NCI-H510A (cell line): ENCODE results near the gene XKR3.
"Not testable (repeated sequence)": the region's sequence is repeated elsewhere in the genome, so short reads cannot be mapped to it uniquely, and the experiment has no call there.

Experiments
- DNase-seq: peaks from one replicate; lab custom pipeline; 2025; lab: John Stamatoyannopoulos, UW

Gene XKR3

GRCh38 chr22:16804882-16805281 is 20.3 kb downstream of the XKR3 start:
- DNase-seq: no peak

DNA sequence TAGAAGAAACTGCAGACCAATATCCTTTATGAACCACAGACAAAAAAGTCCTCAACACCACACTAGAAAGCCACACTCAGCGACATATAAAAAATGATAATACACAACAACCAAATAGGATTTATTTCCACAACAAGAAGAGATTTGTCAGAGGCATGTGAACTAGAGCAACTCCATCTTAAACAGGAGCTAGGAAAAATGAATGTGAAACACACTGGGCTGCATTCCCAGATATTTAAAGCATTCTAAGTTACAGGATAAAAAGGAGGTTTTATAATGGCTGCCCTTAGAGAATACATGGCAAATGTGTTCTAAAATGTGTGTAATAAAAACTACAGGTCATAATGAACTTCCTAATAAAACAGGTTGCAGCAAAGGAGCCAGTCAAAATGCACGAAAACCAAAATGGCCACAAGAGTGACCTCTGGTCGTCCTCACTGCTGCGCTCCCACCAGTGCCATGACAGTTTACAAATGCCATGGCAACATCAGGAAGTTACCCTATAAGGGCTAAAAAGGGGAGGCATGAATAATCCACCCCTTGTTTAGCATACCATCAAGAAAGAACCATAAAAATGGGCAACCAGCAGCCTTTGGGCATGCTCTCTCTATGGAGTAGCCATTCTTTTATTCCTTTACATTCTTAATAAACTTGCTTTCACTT is 21.8 kb downstream of the XKR3 start:
- DNase-seq: no peak

DNA sequence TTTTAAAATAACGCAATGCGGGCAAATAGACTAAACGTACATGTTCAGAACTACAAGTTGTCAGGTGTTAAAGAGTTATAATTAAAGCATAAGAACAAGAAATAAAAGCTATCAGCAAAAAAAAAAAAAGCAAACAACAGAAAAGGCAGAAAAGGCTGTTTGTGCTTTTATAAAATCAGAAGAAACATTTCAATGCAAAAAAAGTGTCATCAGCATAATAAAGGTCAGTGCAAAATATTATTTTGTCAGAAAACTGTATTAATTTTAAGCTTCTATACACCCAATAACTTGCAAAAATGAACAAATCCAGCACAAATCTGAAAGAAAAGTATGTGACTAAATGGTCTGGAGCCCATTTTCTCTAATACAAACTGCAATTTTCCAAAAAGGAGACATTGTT is 23.6 kb downstream of the XKR3 start:
- no peak for DNase-seq

GRCh38 chr22:16801088-16801487 is 24.1 kb downstream of the XKR3 start:
- DNase-seq: no peak

DNA sequence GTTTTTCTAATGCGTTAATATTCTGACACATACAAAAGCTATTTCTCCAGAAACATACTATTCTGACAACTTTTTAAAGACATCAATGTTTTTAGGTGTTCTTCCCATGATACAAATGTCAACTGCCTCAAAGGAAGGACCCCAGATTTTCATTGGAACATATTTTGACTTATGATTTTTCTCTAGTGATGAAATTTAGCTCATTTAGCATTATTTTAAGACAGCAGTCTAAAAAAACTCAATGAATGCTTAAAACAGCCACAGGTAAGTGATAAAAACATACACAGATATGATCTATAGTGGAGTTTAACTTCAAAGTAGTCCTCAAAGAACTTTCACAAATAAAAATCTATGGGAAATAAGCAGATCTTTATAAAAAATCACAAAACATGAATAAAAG is 24.9 kb downstream of the XKR3 start:
- DNase-seq: no peak

DNA sequence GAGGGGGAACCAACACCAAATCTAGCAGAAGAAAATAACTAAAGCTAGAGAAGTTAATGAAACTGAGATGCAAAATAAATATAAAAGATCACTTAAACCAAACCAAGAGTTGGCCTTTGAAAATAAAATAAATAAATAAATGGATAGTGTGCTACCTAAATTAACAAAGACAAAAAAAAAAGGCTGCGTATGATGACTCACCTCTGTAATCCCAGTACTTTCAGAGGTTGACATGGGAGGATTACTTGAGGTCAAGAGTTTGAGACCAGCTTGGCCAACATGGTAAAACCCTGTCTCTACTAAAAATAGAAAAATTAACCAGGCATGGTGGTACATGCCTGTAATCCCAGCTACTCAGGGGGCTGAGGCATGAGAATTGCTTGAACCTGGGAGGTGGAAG is 29.7 kb downstream of the XKR3 start:
- not testable (repeated sequence) for DNase-seq

GRCh38 chr22:16793831-16794230 is 31.4 kb downstream of the XKR3 start:
- no peak for DNase-seq

- no peak for DNase-seq
Observed at GRCh38 chr22:16789860-16790493, 35.2 kb downstream of the XKR3 start.

GRCh38 chr22:16783930-16784354 is 41.3 kb downstream of the XKR3 start:
- DNase-seq: no peak

GRCh38 chr22:16783453-16783852 is 41.8 kb downstream of the XKR3 start:
- no peak for DNase-seq

DNA sequence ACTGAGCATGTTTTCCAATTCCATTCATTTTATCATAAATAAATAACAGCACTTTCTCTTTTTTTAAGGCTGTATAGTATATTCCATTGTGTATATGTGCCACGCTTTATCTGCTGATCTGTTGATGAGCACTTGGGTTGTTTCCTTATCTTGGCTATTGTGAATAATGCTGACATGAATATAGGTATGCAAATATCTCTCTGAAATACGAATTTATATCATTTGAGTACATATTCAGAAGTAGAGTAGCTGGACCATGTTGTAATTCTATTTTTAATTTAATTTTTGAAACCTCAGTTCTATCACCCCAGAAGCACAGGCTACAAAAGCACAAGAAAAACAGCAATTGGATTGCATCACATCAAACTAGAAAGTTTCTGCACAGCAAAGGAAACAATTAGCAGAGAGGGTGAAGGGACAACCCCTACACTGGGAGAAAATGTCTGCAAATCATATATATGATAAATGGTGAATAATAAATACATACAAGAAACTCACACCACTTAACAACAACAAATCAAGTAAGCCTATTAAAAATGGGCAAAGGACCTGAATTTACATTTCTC is 43.4 kb downstream of the XKR3 start:
- DNase-seq: no peak

GRCh38 chr22:16781074-16781763 is 44.0 kb downstream of the XKR3 start:
- no peak for DNase-seq

DNA sequence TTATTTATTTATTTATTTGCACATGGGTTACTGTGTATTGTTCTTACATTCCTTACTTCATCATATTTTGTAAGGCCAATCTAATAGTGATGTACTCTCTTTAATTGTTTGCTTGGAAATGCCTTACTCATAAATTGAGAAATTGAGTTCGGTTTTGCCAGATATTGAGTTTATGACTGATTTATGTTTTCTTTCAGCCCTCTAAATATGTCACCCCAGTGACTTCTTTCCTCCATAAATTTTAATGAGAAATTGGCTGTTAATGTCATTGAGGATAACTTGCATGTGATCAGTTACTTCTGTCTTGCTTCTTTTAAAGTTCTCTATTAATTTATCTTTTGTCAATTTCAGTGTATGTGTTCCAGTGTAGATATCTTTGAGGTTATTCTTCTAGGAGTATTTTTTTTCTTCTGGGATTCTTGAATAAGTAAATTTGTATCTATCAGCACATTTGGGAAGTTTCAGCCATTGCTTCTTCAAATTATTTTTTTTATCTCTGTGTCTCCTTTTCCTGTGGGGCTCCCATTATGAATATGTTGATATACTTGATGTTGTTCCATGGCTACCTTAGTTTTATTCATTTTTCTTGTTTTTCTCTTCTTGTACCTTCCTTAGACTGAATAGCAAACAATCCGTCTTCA is 47.8 kb downstream of the XKR3 start:
- DNase-seq: no peak

- DNase-seq: no peak
Observed at GRCh38 chr22:16776080-16776479, 49.1 kb downstream of the XKR3 start.

DNA sequence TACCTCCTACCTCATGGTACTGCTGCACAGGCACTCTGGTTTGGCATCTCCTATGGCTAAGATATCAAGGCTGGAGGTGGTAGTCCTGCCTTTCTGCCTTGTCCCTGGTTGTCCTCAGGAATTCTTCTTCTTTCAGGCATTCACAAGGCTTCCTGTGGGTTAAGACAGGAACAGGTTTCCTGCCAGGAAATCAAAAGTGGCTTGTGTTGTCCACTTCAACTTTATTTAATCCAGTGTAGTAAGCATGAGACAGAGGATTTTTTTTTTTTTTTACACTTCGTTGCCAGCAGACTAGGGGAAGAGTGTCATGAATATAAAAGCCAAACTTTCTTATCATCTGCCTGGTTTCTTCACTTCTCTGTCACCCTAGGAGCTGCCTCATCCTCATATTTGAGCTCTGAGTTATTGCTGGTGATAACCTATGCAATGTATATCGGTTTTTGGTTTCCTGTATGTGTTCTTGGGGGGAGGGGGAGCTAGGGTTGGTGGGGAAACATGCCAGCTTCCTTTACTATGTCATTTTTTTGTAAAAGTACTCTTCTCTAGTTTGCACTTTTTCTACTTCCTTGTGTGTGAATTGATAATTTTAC is 50.2 kb downstream of the XKR3 start:
- DNase-seq: no peak

- not testable (repeated sequence) for DNase-seq
Observed at GRCh38 chr22:16771569-16771968, 53.6 kb downstream of the XKR3 start.

- DNase-seq: not testable (repeated sequence)
Observed at GRCh38 chr22:16767927-16768326, 57.3 kb downstream of the XKR3 start.

GRCh38 chr22:16762224-16762623 is 63.0 kb downstream of the XKR3 start:
- DNase-seq: not testable (repeated sequence)

GRCh38 chr22:16760416-16760815 is 64.8 kb downstream of the XKR3 start:
- not testable (repeated sequence) for DNase-seq

DNA sequence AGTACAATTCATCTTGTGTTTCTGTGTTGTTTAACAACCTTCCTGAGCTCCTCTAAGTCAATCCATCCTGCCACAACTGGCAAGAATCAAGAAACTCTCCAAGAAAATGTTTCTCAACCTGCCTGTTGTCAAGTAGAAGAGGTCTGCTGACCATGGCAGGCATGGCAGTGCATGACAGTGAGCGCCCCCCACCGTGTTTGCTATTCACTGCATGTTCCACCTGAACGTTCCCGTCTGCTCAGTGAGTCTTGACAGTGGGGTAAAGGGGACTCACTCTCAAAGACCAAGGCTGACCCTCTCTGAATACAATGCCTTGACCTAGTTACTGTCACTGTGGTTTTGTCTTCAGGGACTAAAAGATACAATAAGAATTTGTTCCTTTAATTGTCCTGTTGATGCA is 75.9 kb downstream of the XKR3 start:
- not testable (repeated sequence) for DNase-seq

- not testable (repeated sequence) for DNase-seq
Observed at GRCh38 chr22:16748160-16748929, 76.9 kb downstream of the XKR3 start.
